HK-2 (cell line): ENCODE data around the gene FARP1.

ENCODE experiments used
- DNase-seq: peaks from one replicate; pipeline ENCODE4 v3.0.0-alpha.2; 2018; ENCODE audit not compliant: unreplicated experiment

The FARP1 gene

GRCh38 chr13:98496966-98497365, 354.1 kb downstream of the FARP1 start:
- DNase-seq: no peak

DNA sequence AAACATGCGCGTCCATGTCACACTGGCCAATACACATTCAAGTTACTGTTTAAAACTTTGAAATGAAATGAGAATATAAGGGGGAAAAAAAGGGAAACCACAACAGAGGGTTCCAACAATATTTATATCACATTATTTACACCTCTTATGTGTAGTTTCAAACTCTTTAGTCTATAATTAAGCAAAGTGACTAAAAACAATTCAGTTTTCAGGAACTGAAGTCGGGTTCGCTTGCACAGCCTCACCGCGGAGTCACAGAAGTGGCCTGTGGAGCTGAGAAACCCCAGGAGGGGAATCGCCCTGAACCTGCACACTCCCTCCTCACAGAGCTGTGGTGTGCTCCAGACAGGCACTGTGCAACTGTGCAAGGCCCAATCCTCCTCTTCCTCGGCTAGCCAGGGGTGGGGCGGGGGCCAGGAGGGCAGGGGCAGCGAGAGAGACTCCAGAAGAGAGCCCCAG, 358.1 kb downstream of the FARP1 start:
- DNase-seq: no peak

GRCh38 chr13:98503175-98504028, 360.5 kb downstream of the FARP1 start:
- no peak for DNase-seq

DNA sequence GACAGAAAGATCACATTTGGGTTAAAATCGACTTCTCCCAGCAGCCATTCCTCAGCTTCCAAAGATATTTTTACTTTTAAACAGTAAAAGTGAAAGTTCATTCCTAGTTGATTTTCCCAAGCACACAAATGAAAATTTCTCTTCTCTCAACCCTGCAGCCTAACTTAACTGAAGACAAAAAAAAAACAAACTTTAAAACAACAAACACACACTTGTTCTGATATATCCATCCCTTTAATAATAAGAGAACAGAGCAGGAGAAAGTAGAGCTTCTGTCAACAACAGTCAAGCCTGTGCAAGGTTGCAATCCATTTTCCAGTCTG, 361.1 kb downstream of the FARP1 start:
- no peak for DNase-seq

- no peak for DNase-seq
Observed at GRCh38 chr13:98504371-98504963, 361.6 kb downstream of the FARP1 start.
